SK-N-DZ (cell line): Measurements from ENCODE around the gene FFAR1.
"Not testable (repeated sequence)": the region's sequence is repeated elsewhere in the genome, so short reads cannot be mapped to it uniquely, and the experiment has no call there.

Source experiments
- DNase-seq: peaks from one replicate; pipeline ENCODE4 v3.0.0-alpha.2; 2015; ENCODE audit warnings: low spot score

Gene FFAR1

GRCh38 chr19:35341565-35342225 is 6.0 kb upstream of the FFAR1 start:
- no peak for DNase-seq

- DNase-seq: peak; percentile 12
Observed at GRCh38 chr19:35342430-35342829, 5.3 kb upstream of the FFAR1 start.

DNA sequence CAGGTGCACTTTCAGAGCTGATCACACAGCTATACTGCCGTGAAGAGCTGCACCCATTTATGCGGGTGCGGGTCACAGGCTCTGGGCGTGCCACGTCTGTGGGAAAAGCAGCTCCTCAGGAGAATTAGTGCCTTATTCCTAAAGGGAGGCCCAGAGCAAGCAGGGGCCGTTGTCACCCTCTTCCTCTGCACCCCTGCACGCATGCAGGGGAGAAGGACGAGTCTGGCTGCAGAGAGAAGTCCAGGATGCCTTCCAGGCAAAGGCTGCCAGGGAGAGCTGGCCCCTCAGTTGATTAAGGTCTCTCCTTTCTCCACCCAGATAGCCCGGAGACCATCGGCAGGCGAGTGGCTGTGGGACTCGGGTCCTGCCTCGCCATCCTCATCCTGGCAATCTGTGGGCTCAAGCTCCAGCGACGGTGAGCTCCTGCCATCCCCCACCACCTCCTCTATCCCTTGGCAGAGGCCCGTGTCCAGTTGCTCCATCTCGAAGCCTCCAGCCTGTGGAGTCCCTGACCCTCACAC is 3.1 kb upstream of the FFAR1 start:
- no peak for DNase-seq

GRCh38 chr19:35345671-35346111 is 2.0 kb upstream of the FFAR1 start:
- DNase-seq: no peak

DNA sequence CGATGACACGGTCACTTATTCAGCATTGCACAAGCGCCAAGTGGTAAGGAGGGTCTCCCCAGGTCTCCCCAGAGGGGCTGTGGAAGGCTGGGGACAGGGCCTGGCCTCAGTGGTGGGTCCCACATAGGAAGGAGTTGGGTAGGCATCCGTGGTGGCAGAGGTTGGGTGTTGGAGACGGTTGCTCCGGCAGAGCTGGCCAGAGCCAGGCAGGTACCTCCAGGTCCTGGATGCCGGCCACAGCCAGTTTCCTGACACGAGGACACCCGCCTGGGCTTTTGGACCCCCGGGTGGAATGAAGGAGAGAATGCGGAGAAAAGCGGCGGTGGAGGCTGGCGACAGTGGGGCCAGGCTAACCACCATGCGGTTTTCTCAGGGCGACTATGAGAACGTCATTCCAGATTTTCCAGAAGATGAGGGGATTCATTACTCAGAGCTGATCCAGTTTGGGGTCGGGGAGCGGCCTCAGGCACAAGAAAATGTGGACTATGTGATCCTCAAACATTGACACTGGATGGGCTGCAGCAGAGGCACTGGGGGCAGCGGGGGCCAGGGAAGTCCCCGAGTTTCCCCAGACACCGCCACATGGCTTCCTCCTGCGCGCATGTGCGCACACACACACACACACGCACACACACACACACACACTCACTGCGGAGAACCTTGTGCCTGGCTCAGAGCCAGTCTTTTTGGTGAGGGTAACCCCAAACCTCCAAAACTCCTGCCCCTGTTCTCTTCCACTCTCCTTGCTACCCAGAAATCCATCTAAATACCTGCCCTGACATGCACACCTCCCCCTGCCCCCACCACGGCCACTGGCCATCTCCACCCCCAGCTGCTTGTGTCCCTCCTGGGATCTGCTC is 1.3 kb upstream of the FFAR1 start:
- DNase-seq: no peak

GRCh38 chr19:35347930-35348298 is 212 bp downstream of the FFAR1 start:
- no peak for DNase-seq

DNA sequence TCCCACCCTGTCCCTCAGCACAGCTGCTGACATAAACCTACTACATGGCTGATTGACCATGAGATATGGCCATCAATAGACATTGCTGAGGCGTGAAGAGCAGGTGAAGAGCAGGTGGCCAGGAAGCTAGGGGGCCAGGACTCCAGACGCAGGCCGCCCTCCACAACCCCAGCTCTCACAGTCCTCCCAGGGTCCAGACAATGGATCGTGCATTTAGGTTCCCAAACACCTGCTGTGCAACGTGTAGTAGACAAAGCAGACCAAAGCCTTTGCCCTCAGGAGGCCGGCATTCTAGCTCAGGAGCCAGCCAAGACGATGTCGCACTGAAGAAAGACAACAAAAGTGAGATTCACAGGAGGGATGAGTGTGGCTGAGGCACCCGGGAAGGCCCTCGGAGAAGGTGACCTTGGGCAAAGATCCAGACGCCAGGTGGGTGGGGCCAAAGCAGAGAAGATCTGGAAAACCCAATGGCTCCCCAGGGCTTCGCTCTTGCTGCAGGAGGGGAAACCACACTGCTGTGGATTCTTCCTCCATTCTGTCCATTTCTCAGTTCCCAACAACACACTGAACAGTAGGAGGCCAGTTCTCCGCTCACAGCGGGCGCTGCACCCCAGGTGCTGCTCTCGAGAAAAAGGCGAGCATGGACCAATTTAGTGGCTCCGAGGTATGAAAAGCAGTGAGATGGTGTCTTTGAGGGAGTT is 1.4 kb downstream of the FFAR1 start:
- DNase-seq: no peak

- DNase-seq: no peak
Observed at GRCh38 chr19:35349614-35350521, 2.2 kb downstream of the FFAR1 start.

DNA sequence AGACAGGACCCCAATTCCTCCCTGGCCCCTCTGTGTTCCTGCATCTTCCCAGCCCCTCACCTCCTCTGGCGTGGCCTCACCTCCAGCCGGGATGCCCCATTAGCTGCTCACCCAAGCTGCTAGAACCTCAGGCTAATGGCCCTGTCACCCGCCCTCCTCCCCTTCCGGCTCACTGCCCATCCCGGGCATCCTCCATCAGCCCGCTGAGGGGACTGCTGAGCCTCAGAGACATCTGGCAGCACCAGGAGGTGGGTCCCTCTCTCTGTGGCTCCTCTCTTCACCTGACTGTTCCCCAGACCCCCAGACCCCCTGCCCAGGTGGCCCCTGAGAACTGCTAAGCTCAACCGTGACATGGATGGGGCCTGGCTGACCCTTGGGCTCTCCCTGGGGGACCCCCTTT is 2.9 kb downstream of the FFAR1 start:
- DNase-seq: no peak

GRCh38 chr19:35351411-35352176 is 3.9 kb downstream of the FFAR1 start:
- no peak for DNase-seq

- DNase-seq: no peak
Observed at GRCh38 chr19:35352177-35352447, 4.4 kb downstream of the FFAR1 start.

- DNase-seq: peak; percentile 56
Observed at GRCh38 chr19:35352448-35353304, 5.0 kb downstream of the FFAR1 start.

GRCh38 chr19:35353635-35354034 is 5.9 kb downstream of the FFAR1 start:
- DNase-seq: no peak

DNA sequence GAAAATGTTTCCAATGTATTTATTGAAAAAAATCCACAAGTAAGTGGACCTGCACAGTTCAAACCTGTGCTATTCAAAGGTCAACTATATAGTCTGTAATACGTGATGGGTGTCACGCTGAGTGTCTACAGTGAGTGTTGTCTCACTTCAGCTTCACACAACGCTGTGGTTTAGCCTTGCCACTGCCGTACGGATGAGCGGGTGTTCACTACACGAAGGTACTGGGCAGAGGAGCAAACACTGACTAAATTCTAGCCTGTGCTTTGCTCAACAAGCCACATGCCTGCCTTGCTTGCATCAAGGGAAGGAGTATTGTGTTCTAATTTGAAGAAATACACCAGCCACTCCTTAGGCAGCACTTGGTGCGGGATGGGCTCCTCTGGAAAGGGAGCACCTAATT is 7.2 kb downstream of the FFAR1 start:
- no peak for DNase-seq

- DNase-seq: no peak
Observed at GRCh38 chr19:35355791-35356460, 8.2 kb downstream of the FFAR1 start.

- no peak for DNase-seq
Observed at GRCh38 chr19:35357867-35358573, 10.3 kb downstream of the FFAR1 start, which contains the start of gene FFAR3. Gene FFAR3 (plus strand): TSS chr19:35358460. CDS start chr19:35358891, 431 bp downstream.

DNA sequence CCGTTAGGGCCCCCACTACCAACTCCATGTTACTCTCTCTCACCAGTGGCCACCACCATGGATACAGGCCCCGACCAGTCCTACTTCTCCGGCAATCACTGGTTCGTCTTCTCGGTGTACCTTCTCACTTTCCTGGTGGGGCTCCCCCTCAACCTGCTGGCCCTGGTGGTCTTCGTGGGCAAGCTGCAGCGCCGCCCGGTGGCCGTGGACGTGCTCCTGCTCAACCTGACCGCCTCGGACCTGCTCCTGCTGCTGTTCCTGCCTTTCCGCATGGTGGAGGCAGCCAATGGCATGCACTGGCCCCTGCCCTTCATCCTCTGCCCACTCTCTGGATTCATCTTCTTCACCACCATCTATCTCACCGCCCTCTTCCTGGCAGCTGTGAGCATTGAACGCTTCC is 11.1 kb downstream of the FFAR1 start:
- not testable (repeated sequence) for DNase-seq

DNA sequence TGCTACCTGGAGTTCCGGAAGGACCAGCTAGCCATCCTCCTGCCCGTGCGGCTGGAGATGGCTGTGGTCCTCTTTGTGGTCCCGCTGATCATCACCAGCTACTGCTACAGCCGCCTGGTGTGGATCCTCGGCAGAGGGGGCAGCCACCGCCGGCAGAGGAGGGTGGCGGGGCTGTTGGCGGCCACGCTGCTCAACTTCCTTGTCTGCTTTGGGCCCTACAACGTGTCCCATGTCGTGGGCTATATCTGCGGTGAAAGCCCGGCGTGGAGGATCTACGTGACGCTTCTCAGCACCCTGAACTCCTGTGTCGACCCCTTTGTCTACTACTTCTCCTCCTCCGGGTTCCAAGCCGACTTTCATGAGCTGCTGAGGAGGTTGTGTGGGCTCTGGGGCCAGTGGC is 11.7 kb downstream of the FFAR1 start:
- not testable (repeated sequence) for DNase-seq
